NCI-H1417 treated with DMSO at 0.1 percent for 48 hours (cell line): ENCODE results near the gene FUT2.
"Not testable (repeated sequence)": the region's sequence is repeated elsewhere in the genome, so short reads cannot be mapped to it uniquely, and the experiment has no call there.

ENCODE experiments used
- DNase-seq: peaks from one replicate; lab custom pipeline; 2025; lab: John Stamatoyannopoulos, UW

Gene FUT2

DNA sequence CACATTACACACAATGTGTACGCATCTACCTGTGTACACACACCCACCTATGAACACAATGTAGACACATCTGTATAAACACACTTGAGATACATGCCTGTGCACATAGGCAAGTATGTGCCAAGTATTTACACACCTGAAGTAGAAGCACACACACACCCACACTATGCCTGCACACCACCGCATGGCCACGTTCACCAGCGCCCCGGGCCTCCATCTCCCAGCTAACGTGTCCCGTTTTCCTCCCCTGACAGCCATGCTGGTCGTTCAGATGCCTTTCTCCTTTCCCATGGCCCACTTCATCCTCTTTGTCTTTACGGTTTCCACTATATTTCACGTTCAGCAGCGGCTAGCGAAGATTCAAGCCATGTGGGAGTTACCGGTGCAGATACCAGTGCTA, 6.9 kb downstream of the FUT2 start:
- no peak for DNase-seq

DNA sequence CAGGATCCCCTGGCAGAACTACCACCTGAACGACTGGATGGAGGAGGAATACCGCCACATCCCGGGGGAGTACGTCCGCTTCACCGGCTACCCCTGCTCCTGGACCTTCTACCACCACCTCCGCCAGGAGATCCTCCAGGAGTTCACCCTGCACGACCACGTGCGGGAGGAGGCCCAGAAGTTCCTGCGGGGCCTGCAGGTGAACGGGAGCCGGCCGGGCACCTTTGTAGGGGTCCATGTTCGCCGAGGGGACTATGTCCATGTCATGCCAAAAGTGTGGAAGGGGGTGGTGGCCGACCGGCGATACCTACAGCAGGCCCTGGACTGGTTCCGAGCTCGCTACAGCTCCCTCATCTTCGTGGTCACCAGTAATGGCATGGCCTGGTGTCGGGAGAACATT, 7.5 kb downstream of the FUT2 start:
- no peak for DNase-seq

DNA sequence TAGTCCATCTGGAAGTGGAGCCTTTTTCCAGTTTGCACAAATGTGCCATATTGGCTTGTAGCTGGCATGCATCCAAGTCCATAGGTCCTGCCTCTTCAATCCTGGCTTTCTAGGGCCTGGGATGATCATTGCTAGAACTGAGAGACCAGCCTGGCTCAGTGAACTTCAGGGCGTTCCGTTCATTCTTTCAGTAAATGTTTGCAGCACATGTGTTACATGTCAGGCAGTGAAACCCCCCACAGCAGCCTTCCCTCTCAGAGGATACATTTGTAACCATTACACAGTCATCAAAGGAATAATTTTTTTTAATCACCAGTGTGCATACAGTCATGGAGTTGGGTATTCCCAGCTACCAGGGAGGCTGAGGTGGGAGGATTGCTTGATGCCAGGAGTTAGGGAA, 9.7 kb downstream of the FUT2 start:
- DNase-seq = no peak

DNA sequence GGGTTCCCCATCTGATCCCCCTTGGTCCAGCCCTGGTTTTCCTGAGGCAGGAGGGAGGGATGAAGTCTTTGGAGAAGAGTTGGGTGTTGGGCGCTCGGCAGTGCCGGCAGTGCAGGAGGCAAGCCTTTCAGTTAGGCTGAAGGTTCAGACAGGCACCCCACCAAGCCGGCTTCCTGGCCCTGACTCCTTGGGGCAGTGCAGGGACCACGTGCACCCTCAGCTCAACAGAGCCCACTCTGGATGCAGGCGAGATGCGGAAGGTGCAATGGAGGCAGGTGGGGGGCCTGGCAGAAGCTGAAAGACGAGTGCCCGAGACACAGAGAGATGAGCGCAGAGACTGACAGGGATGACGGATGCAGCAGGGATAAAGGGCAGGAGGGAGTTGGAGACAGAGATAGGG, 12.7 kb downstream of the FUT2 start:
- no peak for DNase-seq

DNA sequence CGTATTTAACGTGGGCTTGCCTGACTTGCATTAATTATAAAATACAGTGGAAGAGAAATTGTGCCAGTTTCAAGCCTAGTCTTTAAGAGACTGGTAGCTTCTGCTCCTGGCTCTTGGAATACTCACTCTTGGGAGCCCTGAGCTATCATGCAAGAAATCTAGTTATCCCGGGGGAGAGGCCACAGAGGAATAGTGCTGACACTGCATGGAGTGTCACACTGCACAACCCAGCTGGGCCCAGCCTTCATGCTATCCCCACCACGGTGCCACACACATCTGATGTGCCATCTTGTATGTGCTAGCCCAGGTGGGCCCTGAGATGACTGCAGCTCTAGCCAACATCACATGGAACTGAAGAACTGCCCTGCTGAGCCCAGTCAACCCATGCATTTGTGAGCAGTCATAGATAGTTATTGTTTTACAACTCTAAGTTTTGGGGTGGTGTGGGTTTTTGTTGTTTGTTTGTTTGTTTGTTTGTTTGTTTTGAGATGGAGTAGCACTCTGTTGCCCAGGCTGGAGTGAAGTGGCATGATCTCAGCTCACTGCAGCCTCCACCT, 15.4 kb downstream of the FUT2 start:
- DNase-seq = no peak

DNA sequence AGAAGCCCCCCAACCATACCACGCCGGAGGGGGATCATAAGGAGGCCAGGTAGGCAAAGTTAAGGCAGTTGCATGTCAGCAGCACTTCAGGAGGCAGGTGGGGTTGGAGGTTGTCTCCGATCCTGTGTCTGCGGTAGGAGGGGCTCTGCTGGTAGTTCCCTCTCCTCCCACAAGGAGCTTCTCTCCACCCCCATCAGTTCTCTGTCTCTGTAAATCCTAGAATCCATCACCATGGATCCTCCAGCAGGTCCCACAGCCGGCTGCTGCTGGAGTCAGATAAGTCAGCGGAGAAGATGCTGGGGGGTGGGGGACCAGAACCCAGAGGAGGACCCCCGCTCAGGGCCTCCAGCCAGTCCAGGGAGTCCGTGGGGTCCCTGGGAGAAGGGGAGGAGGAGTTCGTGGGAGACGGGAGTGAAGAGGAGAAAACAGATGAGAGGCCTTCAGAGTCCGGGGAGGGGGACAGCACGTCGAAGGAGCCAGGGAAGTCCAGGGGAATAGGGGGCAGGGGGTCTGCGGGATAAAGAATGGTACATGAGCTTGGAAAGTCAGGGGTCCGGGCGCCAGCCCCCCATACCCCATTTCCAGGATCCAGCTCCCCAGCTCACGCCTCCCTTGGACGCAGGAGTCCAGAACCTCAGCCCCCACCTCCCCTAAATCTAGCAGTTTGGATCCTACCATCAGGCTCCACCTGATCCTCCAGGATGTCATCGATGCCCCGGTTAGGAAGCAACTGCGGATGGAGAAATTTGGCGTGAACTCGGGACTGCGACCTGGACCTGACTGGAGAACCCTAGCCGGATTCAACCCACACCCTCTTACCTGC, 17.5 kb downstream of the FUT2 start:
- DNase-seq = no peak

DNA sequence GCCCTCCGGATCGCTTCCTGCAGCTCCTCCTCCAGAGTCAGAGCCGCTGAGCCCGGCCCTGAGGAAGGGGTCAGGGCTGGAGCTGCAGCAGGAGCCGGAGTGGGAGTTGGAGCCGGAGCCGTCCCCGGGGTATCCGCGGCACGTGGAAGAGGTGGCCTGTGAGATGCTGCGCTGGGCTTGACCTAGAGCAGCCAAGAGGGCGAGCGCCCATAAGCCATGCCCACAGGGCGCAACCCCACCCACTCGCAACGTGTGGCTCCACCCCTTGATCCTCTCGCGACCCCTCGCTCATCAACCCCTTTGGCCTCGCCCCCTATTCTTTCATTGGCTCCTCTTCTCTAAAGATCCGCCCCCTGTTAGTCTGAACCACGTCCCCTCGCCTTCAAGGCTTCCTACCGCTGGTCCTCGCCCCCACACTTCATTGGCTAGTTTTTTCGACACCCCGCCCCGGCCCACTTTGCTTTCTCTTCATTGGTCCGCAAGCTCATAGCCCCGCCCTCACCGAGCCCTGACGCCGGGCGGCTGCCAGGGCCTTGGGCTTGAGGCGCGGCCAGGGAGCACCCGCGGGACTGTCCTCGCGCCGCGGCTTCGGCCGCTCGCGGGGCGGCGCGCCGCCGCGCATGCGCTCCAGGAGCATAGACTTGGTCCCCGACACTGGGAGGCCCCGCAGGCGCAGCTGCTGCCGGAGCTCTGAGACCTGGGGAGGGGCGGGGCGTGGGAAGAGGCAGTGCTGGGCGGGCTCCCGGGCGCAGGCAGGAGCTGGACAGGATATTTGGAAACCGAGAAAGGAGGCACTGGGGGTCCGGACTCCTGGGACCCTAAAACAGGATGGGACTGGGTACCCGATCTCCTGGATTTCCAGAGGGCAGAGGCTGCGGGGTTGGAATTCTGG, 18.3 kb downstream of the FUT2 start:
- DNase-seq = peak; percentile 97

DNA sequence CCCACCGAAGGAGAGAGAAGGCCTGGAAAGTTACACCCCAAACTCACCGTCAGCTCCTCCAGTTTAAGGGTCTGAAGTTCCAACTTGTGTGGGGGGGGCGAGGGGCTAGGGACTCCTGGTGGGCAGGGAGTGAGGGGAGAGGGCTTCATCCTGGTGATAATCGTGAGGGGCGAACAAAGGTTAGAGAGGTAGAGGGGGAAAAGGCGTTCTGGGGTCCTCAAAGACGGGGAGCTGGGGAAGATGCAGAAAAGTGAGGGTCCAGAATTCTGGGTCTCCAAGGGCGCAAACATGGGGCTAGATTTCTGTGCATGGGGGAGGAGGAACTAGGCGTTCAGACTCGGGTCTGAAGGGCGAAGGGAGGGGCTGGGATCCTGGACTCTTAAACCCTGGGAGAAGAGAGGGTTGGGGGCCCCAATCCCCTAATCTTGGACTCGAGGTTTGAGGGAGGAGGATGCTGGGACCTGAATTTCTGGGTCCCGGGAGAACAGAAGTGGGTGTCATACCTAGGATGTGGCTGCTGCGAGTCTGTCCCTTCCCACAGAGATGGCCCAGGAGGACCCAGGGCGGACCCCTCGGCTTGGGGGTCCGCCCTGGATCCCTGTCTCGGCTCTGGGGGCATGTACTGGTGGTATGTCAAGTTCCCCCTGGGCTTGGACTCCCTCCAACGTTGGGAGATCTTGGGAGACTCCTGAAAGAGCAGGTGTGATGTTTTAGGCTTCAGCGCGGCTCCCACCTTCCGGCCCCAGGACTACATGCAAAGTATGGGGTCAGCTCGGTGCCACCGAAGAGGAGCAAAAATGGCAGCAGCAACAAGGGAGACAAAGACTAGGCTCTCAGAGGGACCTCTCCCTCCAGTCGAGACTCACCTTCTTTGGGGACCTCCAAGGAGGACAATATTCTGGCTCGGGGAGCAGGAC, 19.2 kb downstream of the FUT2 start:
- DNase-seq = no peak

DNA sequence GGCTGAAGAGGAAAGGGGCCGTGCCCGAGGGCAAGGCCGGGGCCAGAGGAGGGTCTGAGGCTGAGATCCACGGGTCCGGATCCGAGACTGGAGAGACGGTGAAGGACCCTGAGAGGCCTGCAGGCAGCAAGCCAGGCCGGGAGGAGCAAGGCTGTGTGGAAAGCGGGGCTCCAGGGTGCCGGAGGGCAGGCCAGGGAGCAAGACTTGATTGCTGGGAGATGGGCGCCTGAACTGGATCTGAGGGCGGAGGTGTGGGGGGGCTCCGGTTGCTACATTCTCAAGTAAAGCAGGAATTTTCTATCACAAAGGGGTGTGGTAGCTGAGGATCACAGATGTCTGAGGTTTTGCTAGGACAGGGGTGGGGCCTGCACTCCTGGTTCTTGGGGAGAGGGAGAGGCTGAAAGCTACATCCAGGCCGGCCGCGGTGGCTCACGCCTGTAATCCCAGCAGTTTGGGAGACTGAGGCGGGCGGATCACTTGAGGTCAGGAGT, 20.0 kb downstream of the FUT2 start:
- no peak for DNase-seq

DNA sequence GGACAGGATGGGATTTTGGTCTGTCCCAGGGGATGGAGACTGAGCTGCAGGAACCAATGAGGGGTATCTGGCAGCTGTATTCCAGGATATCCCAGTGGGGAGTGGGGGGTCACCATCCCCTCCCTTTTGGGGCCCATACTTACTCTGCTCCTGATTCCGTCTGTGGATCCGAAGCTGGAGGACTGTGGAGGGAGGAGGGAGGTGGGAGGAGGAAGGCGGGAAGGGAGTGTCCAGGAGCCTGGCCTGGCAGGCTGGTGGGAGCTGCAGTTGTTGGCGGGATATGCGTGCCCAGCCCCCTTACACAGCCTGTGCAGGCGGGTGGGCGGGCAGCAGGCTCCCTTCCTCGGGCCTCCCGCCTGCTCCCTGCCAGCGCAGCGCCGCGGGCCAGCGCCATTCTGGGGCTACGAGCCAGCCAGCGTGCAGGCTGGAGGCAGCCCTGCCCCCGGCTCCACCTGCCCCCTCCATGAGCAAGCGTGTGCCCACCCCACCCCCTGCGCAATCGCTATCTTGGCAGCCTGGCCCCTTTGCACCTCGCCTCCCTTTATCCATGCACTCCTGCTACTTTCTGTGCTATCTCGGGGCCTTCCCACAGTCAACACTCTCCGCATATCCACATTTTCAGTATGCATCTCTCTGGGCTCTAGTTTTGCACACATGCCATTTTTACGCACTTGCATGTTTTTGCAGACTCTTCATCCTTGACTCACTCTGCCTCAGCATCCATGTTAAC, 21.0 kb downstream of the FUT2 start:
- no peak for DNase-seq

DNA sequence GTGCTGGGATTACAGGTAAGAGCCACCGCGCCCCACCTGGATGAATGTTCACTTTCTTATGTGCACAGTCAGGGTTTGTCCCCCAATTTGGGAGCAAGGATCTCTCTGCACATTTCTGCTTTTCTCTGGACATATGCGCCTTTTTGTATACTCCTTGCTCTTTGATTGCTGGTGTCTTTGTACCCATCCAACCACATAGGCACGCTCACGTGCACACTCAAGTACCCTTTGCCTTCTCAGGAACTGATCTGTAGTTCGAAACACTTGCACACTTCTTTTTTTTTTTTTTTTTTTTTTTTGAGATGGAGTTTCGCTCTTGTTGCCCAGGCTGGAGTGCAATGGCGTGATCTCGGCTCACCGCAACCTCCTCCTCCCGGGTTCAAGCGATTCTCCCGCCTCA, 22.3 kb downstream of the FUT2 start:
- DNase-seq = not testable (repeated sequence)

DNA sequence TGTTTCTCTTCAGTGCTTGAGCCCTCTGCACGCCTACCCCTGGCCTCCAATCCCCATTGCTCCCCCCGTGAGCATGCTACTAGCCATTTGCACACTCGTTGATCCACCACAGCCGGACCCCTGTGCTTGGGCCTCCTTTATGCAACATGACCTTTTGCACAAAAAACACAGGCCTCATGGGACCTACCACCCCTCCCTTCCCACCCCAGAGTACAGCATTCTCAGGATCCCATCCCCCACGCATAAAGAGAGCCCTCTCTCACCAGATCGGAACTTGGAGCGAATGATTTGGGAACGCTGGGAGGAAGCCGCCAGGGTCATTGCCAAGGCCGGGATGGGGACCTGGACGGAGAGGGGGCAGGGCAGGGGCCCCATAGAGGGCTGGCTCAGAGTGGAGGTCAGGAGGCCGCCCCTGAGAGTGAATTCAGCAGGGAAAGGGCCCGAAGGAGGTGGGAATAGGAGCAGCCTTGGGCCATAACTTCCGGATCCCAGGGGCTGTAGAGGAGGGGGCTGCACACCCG, 23.0 kb downstream of the FUT2 start:
- no peak for DNase-seq

DNA sequence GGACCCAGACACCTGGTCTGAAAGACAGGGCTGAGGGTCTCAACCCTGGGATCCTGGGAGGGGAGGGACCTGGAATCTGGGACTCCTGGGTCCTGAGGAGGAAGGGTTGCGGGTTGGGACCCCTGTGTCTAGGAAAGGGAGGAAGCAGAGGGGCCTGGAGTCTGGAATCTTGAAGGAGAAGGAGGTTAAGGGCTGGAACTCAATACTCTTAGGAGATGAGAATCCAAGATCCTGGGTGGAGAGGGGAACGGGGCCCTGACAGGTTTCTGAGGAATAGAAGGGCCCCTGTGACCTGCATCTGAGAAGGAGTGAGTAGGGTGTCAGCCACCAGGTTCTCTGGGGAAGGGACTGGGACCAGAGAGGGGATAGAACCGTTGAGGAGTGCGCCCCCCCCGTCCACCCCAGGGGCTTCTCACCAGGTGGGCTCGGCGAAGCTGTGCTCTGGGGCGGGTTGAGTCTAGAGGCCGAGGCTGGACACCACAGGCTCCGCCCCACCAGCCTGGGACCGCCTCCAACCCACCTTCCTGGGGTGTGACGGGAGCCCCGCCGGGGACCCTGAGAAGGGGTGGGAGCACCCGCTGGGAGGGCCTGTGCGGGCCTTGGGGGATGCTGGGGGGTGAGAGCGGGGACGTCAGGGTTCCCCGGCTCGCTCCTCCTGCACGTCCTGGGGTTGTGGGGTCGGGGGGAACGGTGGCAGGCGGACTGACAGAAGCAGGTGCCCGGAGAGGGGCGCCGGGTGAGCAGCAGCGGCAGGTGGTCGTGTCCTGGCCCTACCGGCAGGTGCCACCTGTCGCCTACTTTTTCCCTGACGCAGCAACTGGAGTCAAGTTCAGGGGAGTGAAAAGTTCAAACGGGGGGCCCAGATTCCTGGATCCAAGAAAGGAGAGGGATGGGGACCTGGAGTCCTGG, 23.7 kb downstream of the FUT2 start, which contains the start of gene MAMSTR:
MAMSTR (minus strand) TSS at position 463 of the 909 bp plus-strand sequence. CDS start 694 bp downstream, outside the sequence.
- no peak for DNase-seq

DNA sequence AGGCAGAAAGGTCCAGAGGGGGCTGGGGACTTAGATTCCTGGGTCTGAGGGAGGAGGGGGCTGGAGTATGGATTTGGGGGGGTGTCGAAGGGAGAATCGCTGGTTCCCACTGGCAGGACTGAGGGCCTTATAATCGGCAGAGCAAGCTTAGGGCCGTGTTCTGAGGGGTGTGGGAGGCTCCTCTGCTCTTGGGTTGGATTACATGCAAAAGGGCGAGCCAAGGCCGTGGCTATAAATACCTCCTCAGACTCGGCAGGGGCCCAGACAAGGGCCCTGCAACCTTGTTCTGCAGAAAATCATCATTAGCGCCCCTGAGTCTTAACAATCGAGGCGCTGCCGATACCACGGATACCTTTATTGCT, 24.5 kb downstream of the FUT2 start:
- no peak for DNase-seq

DNA sequence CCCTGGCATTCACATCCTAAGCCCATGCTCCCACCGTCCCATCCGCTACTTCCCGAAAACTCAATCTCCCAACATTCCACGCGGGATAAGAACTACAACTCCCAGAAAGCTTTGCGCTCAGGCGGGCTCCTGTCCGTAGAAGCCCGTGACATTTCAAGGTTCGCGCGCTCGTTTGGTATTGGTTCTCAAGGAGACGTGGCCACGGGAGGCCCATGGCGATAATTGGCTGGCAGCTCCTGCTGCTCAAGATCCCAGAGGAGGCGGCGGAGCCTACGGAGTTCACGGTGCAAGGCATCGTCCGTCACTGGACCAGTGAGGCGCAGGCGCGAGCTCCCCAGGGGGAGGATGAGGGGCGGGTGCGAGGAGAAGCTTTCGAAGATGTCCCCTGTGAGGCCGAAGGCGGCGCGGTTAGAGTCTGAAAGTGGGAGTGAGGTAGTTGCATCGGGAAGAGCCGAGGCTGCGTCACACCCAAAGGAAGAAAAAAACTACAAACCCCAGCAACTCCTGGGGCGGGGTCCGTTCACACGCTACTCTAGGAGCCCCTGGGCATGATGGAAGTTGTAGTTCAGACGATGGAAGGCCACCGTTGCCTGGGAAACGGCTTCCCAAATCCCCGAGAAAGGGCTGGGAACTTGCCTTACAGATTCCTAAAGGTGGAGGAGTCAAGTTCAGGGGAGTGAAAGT, 25.0 kb downstream of the FUT2 start:
- DNase-seq = peak; percentile 95

DNA sequence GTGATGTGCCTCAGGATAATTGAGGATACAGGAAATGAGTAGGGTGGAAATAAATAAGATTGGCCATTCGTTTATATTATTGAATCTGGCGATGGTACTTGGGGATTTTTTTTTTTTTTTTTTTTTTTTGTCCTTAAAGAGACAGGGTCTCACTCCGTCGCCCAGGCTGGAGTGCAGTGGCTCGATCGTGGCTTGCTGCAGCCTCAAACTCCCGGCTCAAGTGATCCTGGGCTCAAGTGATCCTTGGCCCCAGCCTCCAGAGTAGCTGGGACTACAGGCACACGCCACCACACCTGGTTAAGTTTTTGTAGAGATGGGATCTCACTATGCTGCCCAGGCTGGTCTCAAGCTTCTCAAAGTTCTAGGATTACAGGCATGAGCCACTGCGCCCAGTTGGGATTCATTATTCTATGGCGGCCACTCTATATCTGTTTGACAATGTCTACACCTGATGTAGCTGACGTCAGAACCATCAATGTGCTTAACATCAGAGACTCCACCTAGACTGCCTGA, 26.5 kb downstream of the FUT2 start:
- no peak for DNase-seq

DNA sequence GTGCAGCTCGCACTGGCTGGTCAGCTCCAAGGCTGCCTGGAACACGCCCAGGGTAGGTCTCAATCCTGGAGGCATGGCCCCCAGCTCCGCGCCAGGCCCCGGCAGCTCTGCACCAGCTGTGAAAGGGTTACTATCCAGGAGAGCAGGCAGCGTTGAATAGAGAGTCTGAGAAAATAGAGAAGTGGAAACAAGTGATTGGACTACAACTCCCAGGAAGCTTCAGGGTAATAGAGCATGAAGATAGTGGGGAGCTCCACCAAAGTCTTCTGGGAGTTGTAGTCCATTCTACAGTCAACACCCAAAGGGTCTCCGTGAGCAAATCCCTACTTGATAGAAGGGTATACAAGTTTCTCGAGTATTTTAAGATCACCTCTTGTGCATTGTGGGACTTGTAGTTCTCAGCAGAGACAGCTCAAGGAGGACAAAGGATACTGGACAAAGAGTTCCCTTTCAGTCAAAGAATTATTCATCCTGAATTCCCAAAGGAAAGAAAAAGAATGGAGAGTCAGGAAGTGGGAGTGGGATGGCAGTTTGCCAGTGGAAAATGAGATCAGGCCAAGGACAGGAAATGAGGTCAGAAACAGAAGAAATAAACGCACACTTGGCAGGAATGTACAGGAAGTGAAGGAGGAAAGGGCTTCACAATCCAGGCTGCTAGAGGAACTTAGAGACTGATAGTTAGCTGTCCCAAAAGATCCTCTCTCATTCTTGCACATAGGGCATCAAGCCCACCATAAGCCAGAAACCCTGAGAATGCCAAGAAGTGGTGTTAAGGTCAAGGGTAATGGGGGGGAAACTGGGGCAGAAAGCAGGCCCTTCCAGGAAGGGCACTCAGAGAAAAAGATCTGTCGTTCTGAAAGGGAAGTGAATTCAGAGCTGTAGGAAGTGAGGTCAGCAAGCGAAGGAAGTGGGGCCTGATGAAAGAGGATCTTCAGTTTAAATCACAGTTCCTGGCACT, 29.3 kb downstream of the FUT2 start:
- DNase-seq = no peak

DNA sequence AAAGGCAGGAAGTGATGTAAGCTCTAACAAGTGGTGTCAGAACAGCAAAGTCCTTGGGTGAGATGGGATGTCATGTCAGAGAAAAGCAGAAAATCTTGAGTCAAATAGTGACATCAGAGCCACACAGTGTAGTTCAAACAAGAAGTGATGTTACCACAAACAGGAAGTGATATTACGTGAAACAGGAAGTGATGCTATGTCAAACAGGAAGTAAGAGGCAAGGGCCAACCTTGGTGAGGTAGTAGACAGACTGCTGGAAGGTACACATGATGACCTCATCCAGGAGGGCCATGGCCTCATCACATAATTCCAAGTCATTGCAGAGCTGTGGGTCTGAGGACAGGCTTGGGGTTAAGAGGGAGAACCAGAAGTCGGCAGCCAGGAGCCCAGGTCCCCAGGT, 30.8 kb downstream of the FUT2 start:
- DNase-seq = no peak
